Measurements from ENCODE around the gene SIRT4.

DNA sequence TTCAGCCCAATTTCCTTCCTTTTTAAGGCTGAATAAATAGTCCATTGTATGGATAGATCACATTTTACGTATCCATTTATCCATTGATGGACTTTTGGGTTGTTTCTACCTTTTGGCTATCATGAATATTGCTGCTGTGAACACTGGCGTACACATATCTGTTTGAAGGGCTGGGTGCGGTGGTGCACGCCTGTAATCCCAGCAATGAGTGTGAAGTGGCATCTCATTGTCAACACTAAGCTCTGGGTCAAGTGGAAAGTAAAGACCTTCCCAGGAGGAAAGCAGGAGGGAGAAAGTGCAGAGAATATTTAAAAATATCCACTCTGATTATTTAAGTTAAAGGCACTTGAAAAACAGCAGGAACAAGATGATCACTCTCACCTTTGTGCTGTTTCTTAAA, 37.1 kb downstream of the SIRT4 start:
- TF ChIP-seq, protein P1, sequence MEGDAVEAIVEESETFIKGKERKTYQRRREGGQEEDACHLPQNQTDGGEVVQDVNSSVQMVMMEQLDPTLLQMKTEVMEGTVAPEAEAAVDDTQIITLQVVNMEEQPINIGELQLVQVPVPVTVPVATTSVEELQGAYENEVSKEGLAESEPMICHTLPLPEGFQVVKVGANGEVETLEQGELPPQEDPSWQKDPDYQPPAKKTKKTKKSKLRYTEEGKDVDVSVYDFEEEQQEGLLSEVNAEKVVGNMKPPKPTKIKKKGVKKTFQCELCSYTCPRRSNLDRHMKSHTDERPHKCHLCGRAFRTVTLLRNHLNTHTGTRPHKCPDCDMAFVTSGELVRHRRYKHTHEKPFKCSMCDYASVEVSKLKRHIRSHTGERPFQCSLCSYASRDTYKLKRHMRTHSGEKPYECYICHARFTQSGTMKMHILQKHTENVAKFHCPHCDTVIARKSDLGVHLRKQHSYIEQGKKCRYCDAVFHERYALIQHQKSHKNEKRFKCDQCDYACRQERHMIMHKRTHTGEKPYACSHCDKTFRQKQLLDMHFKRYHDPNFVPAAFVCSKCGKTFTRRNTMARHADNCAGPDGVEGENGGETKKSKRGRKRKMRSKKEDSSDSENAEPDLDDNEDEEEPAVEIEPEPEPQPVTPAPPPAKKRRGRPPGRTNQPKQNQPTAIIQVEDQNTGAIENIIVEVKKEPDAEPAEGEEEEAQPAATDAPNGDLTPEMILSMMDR (IDR thresholded peaks at IDR 0.05) = no peak
- TF ChIP-seq POLR2A (IDR thresholded peaks at IDR 0.05) = no peak

Measured in body of pancreas (tissue), 4 donors.